NB4 (cell line): ENCODE data around the gene RANBP3.

Source experiments
- CTCF ChIP-seq: IDR thresholded peaks from one replicate; pipeline ENCODE4 v1.5.1; 2012; ENCODE audit warnings: low read depth, low read length
- POLR2A ChIP-seq: IDR thresholded peaks from 2 replicates; pipeline ENCODE4 v1.6.1; 2011; ENCODE audit warnings: mild to moderate bottlenecking; ENCODE audit not compliant: insufficient read length; ENCODE audit errors: extremely low read depth

DNA sequence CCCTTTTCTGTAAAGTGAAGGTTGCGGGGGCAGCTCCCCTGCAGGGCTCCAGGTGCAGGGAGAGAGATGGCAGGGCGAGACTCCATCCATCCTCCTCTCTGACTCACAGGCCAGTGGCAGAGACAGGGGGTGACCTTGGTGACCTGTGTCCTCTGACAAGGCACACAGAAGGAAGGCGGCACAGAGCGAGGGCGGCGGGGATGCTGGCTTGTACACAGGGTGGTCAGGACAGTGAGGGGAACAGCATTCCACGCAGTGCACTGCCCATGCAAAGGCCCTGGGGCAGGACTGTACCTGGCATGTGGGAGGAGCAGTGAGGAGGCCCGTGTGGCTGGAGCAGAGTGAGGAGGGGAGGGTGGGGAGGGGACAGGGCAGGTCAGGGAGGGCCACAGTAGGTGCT is 82.0 kb downstream of the RANBP3 start:
- no peak for TF ChIP-seq CTCF
- no peak for TF ChIP-seq POLR2A
